Measurements from ENCODE around the gene LEMD3.

DNA sequence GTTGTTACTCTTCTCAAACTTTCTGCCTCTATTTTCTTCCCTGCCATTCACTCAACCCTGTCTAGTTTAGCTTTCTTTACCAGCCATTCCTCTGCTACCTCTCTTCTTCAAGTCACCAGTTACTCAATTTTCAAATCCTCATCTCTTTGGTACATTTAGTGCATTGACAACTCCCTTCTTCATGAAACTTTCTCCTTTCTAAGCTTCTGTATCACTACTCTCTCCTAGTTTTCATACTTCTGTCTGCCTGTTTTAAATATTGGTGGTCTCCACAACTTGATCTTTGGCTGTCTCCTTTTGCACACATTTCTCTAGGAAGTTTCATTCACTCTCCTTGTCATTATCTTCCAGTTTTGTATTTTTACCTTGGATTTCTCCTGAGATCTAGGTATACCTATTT is 6.0 kb downstream of the LEMD3 start:
- TF ChIP-seq, protein P1, sequence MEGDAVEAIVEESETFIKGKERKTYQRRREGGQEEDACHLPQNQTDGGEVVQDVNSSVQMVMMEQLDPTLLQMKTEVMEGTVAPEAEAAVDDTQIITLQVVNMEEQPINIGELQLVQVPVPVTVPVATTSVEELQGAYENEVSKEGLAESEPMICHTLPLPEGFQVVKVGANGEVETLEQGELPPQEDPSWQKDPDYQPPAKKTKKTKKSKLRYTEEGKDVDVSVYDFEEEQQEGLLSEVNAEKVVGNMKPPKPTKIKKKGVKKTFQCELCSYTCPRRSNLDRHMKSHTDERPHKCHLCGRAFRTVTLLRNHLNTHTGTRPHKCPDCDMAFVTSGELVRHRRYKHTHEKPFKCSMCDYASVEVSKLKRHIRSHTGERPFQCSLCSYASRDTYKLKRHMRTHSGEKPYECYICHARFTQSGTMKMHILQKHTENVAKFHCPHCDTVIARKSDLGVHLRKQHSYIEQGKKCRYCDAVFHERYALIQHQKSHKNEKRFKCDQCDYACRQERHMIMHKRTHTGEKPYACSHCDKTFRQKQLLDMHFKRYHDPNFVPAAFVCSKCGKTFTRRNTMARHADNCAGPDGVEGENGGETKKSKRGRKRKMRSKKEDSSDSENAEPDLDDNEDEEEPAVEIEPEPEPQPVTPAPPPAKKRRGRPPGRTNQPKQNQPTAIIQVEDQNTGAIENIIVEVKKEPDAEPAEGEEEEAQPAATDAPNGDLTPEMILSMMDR (optimal IDR thresholded peaks at IDR 0.05 in 1 of 3, IDR thresholded peaks at IDR 0.05 in 1 of 3, conservative IDR thresholded peaks at IDR 0.05 in 1 of 3; ENCODE audit: extremely low read depth in 1 of 3, insufficient read depth in 2 of 3, low read length in 3 of 3), result no peak
- no peak for TF ChIP-seq EZH2 (IDR thresholded peaks at IDR 0.05; ENCODE audit: low read length)
